OCI-LY1 (cell line): ENCODE measurements around the gene TMPRSS11A.

Experiments
- H2AFZ ChIP-seq: fragments of 200-600 bp; sonication (generic), shearing (Covaris generic); 2 replicates; pipeline ENCODE4 v1.6.0; 2014; ENCODE audit warnings: antibody characterized with exemption, mild to moderate bottlenecking, low read length
- H3F3A ChIP-seq: fragments of 200-600 bp; sonication (generic), shearing (Covaris generic); 2 replicates; pipeline ENCODE4 v1.6.0; 2014; ENCODE audit warnings: mild to moderate bottlenecking, antibody characterized with exemption, low read length, moderate library complexity; ENCODE audit not compliant: insufficient read depth
- H3K27ac ChIP-seq: fragments of 200-600 bp; sonication (generic); 2 replicates; pipeline ENCODE4 v1.5.1; 2014; ENCODE audit warnings: low read length, mixed run types, mild to moderate bottlenecking, low read depth; ENCODE audit not compliant: poor library complexity, severe bottlenecking
- H3K27me3 ChIP-seq: fragments of 200-600 bp; sonication (generic); 2 replicates; pipeline ENCODE4 v1.6.0; 2014; ENCODE audit warnings: antibody characterized with exemption, mild to moderate bottlenecking, low read length, moderate library complexity; ENCODE audit not compliant: insufficient read depth
- H3K36me3 ChIP-seq: fragments of 200-600 bp; sonication (generic); 2 replicates; pipeline ENCODE4 v1.6.1; 2014; ENCODE audit warnings: mild to moderate bottlenecking, antibody characterized with exemption, low read length, moderate library complexity, mixed read lengths; ENCODE audit not compliant: insufficient read depth
- H3K4me1 ChIP-seq: fragments of 200-600 bp; sonication (generic); 2 replicates; pipeline ENCODE4 v1.5.1; 2014; ENCODE audit warnings: mild to moderate bottlenecking, low read length, moderate library complexity; ENCODE audit not compliant: insufficient read depth, severe bottlenecking
- H3K4me2 ChIP-seq: fragments of 200-600 bp; sonication (generic), shearing (Covaris generic); 2 replicates; pipeline ENCODE4 v1.6.1; 2014; ENCODE audit warnings: low read length
- H3K4me3 ChIP-seq: fragments of 200-600 bp; sonication (generic); 2 replicates; pipeline ENCODE4 v1.5.1; 2014; ENCODE audit warnings: low read length, low read depth, mild to moderate bottlenecking, mixed read lengths; ENCODE audit not compliant: poor library complexity, severe bottlenecking
- H3K79me2 ChIP-seq: fragments of 200-600 bp; shearing (Covaris generic); 2 replicates; pipeline ENCODE4 v1.6.1; 2016; ENCODE audit warnings: mixed run types, low read length, mixed read lengths; ENCODE audit not compliant: insufficient read depth
- H3K9ac ChIP-seq: fragments of 200-600 bp; sonication (generic), shearing (Covaris generic); 2 replicates; pipeline ENCODE4 v1.6.1; 2014; ENCODE audit warnings: mild to moderate bottlenecking, low read length, mixed read lengths
- H3K9me2 ChIP-seq: fragments of 200-600 bp; sonication (generic), shearing (Covaris generic); 2 replicates; pipeline ENCODE4 v1.6.1; 2014; ENCODE audit warnings: low read depth, mild to moderate bottlenecking, low read length, mixed read lengths
- H3K9me3 ChIP-seq: fragments of 200-600 bp; shearing (Covaris generic); 2 replicates; pipeline ENCODE4 v1.6.1; 2014; ENCODE audit warnings: low read length, mixed read lengths
- H4K20me1 ChIP-seq: fragments of 200-600 bp; sonication (generic), shearing (Covaris generic); 2 replicates; pipeline ENCODE4 v1.6.0; 2016; ENCODE audit warnings: mild to moderate bottlenecking, low read length; ENCODE audit not compliant: insufficient read depth
- EZH2 ChIP-seq: fragments of 200-600 bp; sonication (generic), shearing (Covaris generic); IDR thresholded peaks from 2 replicates; pipeline ENCODE4 v1.8.0; 2017; ENCODE audit warnings: borderline replicate concordance, mixed run types, mild to moderate bottlenecking, antibody characterized with exemption, low read length, moderate library complexity, mixed read lengths
- TF ChIP-seq, protein P1 (sequence below): fragments of 200-600 bp; sonication (generic), shearing (Covaris generic); IDR thresholded peaks from 2 replicates; pipeline ENCODE4 v1.5.1; 2017; ENCODE audit warnings: mild to moderate bottlenecking, antibody characterized with exemption, low read length, moderate library complexity, mixed read lengths

TMPRSS11A gene

GRCh38 chr4:67996127-67996526, 32.8 kb upstream of the TMPRSS11A start:
- H3K27me3 ChIP-seq: no peaks in the 10 kb centered on the region

DNA sequence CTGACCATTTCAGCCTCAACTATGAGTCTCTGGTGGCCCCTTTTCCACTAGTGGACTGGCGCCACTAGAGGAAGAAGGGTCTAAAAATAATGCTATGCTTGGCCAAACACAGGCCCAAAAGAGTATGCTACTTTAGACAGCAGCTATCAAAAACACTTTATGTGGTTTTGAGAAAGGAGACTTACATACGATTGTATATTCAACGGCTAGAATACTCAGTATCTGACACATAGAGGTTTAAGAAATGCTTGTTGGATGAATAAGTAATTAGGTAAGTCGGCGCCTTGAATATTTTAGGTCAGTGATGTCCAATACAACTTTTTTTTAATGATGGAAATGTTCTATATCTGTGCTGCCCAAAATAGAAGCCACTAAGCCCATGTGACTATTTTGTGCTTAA, 25.7 kb upstream of the TMPRSS11A start:
- Histone ChIP-seq H3K36me3 (no peaks in the 10 kb centered on the region), H3K4me1 (no peaks in the 10 kb centered on the region), H3K9me3 (no peaks in the 10 kb centered on the region), H3F3A (no peaks in the 10 kb centered on the region; the same call in 1 of the 2 replicates), H3K27me3 (no peaks in the 10 kb centered on the region), H3K4me2 (no peak overlapping the region), H3K9ac (no peak overlapping the region), H4K20me1 (no peaks in the 10 kb centered on the region), H3K9me2 (no peaks in the 10 kb centered on the region), H3K4me3 (no peak overlapping the region), H3K79me2 (no peaks in the 10 kb centered on the region), H3K27ac (no peak overlapping the region), H2AFZ (no peak overlapping the region)
- TF ChIP-seq, protein P1, sequence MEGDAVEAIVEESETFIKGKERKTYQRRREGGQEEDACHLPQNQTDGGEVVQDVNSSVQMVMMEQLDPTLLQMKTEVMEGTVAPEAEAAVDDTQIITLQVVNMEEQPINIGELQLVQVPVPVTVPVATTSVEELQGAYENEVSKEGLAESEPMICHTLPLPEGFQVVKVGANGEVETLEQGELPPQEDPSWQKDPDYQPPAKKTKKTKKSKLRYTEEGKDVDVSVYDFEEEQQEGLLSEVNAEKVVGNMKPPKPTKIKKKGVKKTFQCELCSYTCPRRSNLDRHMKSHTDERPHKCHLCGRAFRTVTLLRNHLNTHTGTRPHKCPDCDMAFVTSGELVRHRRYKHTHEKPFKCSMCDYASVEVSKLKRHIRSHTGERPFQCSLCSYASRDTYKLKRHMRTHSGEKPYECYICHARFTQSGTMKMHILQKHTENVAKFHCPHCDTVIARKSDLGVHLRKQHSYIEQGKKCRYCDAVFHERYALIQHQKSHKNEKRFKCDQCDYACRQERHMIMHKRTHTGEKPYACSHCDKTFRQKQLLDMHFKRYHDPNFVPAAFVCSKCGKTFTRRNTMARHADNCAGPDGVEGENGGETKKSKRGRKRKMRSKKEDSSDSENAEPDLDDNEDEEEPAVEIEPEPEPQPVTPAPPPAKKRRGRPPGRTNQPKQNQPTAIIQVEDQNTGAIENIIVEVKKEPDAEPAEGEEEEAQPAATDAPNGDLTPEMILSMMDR: no peak
- TF ChIP-seq EZH2: no peak

More at GRCh38 chr4:67996127-67996526, 32.8 kb upstream of the TMPRSS11A start:
- H3K79me2 ChIP-seq: no peaks in the 10 kb centered on the region
- no peaks in the 10 kb centered on the region for H3F3A ChIP-seq
- no peak overlapping the region for H2AFZ ChIP-seq
- H3K9me2 ChIP-seq: no peaks in the 10 kb centered on the region
- H3K9ac ChIP-seq: no peak overlapping the region
- H3K9me3 ChIP-seq: no peaks in the 10 kb centered on the region
- no peaks in the 10 kb centered on the region for H4K20me1 ChIP-seq
- H3K36me3 ChIP-seq: no peaks in the 10 kb centered on the region
- TF ChIP-seq, protein P1: no peak
- TF ChIP-seq EZH2: no peak
- no peak overlapping the region for H3K27ac ChIP-seq
- H3K4me3 ChIP-seq: no peak overlapping the region
- no peak overlapping the region for H3K4me2 ChIP-seq
- no peaks in the 10 kb centered on the region for H3K4me1 ChIP-seq

DNA sequence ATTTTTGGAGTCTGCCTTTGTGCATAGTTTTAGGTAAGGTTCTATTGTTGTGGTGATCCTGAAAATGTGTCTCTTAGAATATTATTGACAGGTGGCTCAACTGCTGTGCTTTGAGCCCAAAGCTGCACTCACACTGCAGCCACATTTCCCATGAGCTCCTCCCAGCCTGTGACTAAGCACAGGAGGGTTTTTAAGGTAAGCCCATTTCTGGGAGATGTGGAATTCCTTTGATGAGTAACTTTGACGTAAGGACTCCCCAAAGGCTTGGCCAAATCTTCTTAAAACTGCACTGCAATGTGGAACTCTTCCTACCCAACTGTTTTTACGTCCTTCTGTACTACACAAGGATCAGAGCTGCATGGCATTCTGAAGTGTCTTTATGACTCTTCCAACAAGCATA, 20.0 kb upstream of the TMPRSS11A start:
- no peaks in the 10 kb centered on the region for H4K20me1 ChIP-seq
- no peaks in the 10 kb centered on the region for H3K9me2 ChIP-seq
- no peak overlapping the region for H3K4me3 ChIP-seq
- H3K27ac ChIP-seq: no peak overlapping the region
- H3K9me3 ChIP-seq: no peaks in the 10 kb centered on the region
- no peaks in the 10 kb centered on the region for H3F3A ChIP-seq
- H3K27me3 ChIP-seq: no peaks in the 10 kb centered on the region
- H3K79me2 ChIP-seq: no peaks in the 10 kb centered on the region
- no peak overlapping the region for H3K4me2 ChIP-seq
- no peak overlapping the region for H2AFZ ChIP-seq
- no peaks in the 10 kb centered on the region for H3K4me1 ChIP-seq
- TF ChIP-seq, protein P1: no peak
- no peak for TF ChIP-seq EZH2
- no peak overlapping the region for H3K9ac ChIP-seq
- no peaks in the 10 kb centered on the region for H3K36me3 ChIP-seq
